HEK293 (cell line): ENCODE data around the gene OBP2B.
"Not testable (repeated sequence)": the region's sequence is repeated elsewhere in the genome, so short reads cannot be mapped to it uniquely, and the experiment has no call there.

Source experiments
- CTCF ChIA-PET: fragments of 350-600 bp; formaldehyde crosslinking; extraction: SDS; loops from one replicate; lab custom pipeline; 2021; ENCODE audit warnings: antibody characterized with exemption; lab: Yijun Ruan, JAX
- POLR2A ChIA-PET: fragments of 300-600 bp; formaldehyde crosslinking; extraction: SDS; loops from one replicate; lab custom pipeline; 2020; ENCODE audit warnings: antibody characterized with exemption, inconsistent platforms; lab: Yijun Ruan, JAX
- H3K27ac ChIP-seq: fragments of 200-500 bp; sonication (Bioruptor generic); 2 replicates; pipeline ENCODE4 v1.5.1; 2014; ENCODE audit warnings: low read depth, low read length, control low read depth, inconsistent platforms; ENCODE audit errors: extremely low read depth
- H3K36me3 ChIP-seq, 2 experiments: fragments of 200-500 bp in 1 of 2; sonication (Bioruptor generic) in 1 of 2; 1 replicate in 1 of 2; 2 replicates in 1 of 2; pipeline ENCODE4 v1.5.1; 2014 to 2017; ENCODE audit warnings: inconsistent platforms in 2 of 2, low read length in 2 of 2; ENCODE audit not compliant: control insufficient read depth in 2 of 2, insufficient read depth in 1 of 2
- H3K4me1 ChIP-seq: fragments of 200-500 bp; sonication (Bioruptor generic); 2 replicates; pipeline ENCODE4 v1.5.1; 2014; ENCODE audit warnings: mild to moderate bottlenecking, low read length, inconsistent platforms; ENCODE audit not compliant: control insufficient read depth, insufficient read depth
- H3K4me3 ChIP-seq: 2 replicates; pipeline ENCODE4 v1.5.1; 2011; ENCODE audit warnings: low read depth, mild to moderate bottlenecking, control low read depth, low read length, moderate library complexity
- H3K9me3 ChIP-seq: fragments of 200-500 bp; sonication (Bioruptor generic); 2 replicates; pipeline ENCODE4 v1.5.1; 2014; ENCODE audit warnings: low read depth, low read length, inconsistent platforms; ENCODE audit not compliant: control insufficient read depth, insufficient read depth
- SCRT2 ChIP-seq: fragments of 450-650 bp; formaldehyde crosslinking; IDR thresholded peaks from 2 replicates; pipeline ENCODE4 v1.5.1; 2016; ENCODE audit warnings: missing biosample characterization, missing genetic modification characterization
- ZNF248 ChIP-seq: fragments of 450-650 bp; formaldehyde crosslinking; IDR thresholded peaks from 2 replicates; pipeline ENCODE4 v1.5.1; 2017; ENCODE audit warnings: missing biosample characterization, missing genetic modification characterization
- ZNF335 ChIP-seq: fragments of 450-650 bp; formaldehyde crosslinking; conservative IDR thresholded peaks from 2 replicates; pipeline ENCODE4 v1.5.1; 2016; ENCODE audit warnings: missing biosample characterization, missing genetic modification characterization
- ZNF366 ChIP-seq: fragments of 450-650 bp; formaldehyde crosslinking; conservative IDR thresholded peaks from 2 replicates; pipeline ENCODE4 v1.5.1; 2016; ENCODE audit warnings: missing biosample characterization, missing genetic modification characterization
- ZNF830 ChIP-seq: fragments of 450-650 bp; IDR thresholded peaks from 2 replicates; pipeline ENCODE4 v1.5.0; 2018; ENCODE audit warnings: missing biosample characterization, missing genetic modification characterization, low read depth, mild to moderate bottlenecking, moderate library complexity
- TF ChIP-seq, protein P1 (sequence below): sonication (generic); formaldehyde crosslinking; IDR thresholded peaks from 2 replicates; pipeline ENCODE4 v1.8.1; 2022; ENCODE audit warnings: mild to moderate bottlenecking, moderate library complexity, missing genetic modification reagents
- TF ChIP-seq, protein P2 (sequence below): fragments of 450-650 bp; formaldehyde crosslinking; conservative IDR thresholded peaks from 2 replicates; pipeline ENCODE4 v1.5.1; 2016; ENCODE audit warnings: low read depth, missing biosample characterization, missing genetic modification characterization
- TF ChIP-seq, protein P3 (sequence below): fragments of 450-650 bp; formaldehyde crosslinking; IDR thresholded peaks from 2 replicates; pipeline ENCODE4 v1.5.1; 2016; ENCODE audit warnings: missing biosample characterization, missing genetic modification characterization

The OBP2B gene

DNA sequence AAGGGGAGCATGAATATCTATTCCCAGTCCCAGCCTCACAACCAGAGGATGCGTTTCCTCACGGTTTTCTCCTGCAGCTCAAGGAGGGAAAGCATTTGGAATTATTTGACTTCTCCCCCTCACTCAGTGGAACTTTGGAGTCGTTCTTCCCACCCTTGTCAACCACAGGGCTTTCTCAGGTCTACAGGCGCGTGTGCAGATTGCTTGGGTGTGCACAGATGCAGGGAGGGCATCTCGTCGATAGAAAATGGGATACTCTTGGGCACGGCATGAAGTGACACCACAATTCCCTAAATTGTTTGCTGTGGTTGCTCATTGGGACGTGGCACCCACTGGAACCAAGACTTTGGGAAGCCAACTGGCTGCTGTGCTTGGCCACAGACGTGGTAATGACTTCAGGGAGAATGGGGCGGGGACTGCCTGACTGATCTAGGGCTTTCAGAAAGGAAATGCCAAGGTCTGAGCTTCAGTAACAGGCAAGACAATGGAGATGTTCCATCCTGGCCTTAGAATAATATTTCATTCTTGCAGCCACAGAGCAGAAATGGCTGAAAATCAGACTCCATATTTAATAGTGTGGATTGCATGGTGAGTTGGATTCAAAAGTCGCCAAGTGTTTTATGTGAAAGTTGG, 12.2 kb upstream of the OBP2B start:
- ChIA-PET CTCF (no interaction called here), POLR2A (no interaction called here)
- H3K9me3 ChIP-seq = no peaks in the 10 kb centered on the region
- TF ChIP-seq ZNF248 (tag by site-specific recombination) (no peak), ZNF830 (no peak)
- TF ChIP-seq, protein P1, sequence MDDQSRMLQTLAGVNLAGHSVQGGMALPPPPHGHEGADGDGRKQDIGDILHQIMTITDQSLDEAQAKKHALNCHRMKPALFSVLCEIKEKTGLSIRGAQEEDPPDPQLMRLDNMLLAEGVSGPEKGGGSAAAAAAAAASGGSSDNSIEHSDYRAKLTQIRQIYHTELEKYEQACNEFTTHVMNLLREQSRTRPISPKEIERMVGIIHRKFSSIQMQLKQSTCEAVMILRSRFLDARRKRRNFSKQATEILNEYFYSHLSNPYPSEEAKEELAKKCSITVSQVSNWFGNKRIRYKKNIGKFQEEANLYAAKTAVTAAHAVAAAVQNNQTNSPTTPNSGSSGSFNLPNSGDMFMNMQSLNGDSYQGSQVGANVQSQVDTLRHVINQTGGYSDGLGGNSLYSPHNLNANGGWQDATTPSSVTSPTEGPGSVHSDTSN (CRISPR knock-in tag) = no peak
- TF ChIP-seq, protein P2, sequence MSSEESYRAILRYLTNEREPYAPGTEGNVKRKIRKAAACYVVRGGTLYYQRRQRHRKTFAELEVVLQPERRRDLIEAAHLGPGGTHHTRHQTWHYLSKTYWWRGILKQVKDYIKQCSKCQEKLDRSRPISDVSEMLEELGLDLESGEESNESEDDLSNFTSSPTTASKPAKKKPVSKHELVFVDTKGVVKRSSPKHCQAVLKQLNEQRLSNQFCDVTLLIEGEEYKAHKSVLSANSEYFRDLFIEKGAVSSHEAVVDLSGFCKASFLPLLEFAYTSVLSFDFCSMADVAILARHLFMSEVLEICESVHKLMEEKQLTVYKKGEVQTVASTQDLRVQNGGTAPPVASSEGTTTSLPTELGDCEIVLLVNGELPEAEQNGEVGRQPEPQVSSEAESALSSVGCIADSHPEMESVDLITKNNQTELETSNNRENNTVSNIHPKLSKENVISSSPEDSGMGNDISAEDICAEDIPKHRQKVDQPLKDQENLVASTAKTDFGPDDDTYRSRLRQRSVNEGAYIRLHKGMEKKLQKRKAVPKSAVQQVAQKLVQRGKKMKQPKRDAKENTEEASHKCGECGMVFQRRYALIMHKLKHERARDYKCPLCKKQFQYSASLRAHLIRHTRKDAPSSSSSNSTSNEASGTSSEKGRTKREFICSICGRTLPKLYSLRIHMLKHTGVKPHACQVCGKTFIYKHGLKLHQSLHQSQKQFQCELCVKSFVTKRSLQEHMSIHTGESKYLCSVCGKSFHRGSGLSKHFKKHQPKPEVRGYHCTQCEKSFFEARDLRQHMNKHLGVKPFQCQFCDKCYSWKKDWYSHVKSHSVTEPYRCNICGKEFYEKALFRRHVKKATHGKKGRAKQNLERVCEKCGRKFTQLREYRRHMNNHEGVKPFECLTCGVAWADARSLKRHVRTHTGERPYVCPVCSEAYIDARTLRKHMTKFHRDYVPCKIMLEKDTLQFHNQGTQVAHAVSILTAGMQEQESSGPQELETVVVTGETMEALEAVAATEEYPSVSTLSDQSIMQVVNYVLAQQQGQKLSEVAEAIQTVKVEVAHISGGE = no peak
- TF ChIP-seq, protein P3, sequence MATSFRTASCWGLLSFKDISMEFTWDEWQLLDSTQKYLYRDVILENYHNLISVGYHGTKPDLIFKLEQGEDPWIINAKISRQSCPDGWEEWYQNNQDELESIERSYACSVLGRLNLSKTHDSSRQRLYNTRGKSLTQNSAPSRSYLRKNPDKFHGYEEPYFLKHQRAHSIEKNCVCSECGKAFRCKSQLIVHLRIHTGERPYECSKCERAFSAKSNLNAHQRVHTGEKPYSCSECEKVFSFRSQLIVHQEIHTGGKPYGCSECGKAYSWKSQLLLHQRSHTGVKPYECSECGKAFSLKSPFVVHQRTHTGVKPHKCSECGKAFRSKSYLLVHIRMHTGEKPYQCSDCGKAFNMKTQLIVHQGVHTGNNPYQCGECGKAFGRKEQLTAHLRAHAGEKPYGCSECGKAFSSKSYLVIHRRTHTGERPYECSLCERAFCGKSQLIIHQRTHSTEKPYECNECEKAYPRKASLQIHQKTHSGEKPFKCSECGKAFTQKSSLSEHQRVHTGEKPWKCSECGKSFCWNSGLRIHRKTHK (tag by site-specific recombination) = no peak
- H3K4me3 ChIP-seq = no peak overlapping the region
- no peaks in the 10 kb centered on the region for H3K4me1 ChIP-seq
- H3K27ac ChIP-seq = no peak overlapping the region
- no peaks in the 10 kb centered on the region for H3K36me3 ChIP-seq

DNA sequence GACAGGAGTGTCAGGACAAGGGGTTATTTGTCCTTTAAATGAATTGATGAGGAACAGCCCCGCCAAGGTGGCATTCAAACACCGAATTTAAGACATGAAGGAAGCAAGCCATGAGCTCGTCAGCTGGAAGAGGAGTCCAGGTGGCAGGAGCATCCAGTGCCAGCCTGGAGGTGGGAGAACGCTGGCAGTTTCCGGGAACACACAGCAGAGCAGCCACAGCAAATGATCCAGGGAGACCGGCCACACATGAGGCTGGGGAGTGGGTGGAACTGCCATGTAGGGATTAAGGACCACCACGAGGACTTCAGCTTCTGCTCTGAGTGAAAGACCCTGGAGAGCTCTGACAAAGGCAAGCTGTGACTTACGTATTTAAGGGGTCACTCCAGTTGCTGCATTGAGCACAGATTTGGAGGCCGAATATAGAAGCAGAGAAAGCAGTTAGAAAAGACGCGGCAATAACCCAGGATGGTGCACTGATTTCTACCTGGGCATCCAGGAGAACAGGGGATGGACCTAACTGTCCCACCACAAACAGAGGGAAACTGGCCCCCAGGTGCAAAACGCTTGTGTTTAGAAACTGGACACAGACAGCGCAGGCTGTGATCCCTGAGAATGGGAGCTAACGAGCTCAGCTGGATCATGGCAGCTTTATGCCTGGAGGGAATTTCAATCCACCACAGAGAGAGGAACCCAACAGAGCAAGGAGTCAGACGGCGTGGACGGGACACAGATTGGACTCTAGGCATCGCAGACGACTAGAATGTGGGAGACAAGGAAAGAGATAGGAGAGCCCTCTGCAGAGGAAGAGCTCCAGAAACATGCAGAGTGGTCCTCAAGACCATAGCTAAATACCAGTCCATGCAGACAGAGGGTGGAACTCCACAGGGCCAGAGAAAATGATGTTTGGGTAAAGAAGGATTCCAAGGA, 9.3 kb upstream of the OBP2B start:
- CTCF ChIA-PET = interaction anchor here (1.0 to 1.6 kb wide), 3 partner anchors 20 to 32 kb away, joined by 3 to 4 read pairs (median 4); no protein-coding TSS in a partner anchor
- H3K9me3 ChIP-seq, H3K4me3 ChIP-seq: not testable (repeated sequence)

DNA sequence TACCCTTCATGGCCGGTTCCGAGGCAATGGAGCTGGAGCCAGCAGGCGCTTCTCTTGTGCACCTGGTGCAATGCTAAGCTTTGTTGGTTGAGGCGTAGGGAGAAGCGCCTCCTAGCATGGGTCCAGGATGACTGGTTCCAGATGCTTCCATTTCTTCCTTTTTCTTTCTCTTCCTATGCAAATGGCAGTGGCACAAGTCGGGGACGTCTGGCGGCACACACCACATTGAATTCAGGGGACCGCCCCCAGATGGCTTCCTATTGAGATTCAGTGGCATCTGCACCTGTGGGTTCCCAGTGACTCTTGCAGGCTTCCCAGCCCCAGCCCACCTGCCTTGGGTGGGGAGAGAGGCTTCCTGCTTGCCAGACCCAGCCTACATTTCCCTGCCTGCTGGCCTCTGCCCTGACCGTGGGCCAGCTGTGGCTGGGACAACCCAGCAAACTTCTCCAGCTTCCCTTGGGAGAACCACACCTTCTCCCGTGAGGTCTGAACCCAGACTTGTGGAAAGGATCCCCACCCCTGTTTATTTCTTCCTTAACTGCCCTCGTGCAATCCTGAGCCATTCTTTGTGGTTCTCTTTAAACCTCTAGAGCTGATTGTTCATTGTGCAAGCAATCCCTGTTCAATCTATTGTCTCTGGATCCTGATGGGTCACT, 8.4 kb upstream of the OBP2B start:
- H3K9me3 ChIP-seq, POLR2A ChIA-PET, H3K36me3 ChIP-seq, H3K4me3 ChIP-seq, H3K27ac ChIP-seq, CTCF ChIA-PET, H3K4me1 ChIP-seq: not testable (repeated sequence)

More for the DNA sequence above, 9.3 kb upstream of the OBP2B start:
- H3K36me3 ChIP-seq, POLR2A ChIA-PET, H3K4me1 ChIP-seq, H3K27ac ChIP-seq: not testable (repeated sequence)

DNA sequence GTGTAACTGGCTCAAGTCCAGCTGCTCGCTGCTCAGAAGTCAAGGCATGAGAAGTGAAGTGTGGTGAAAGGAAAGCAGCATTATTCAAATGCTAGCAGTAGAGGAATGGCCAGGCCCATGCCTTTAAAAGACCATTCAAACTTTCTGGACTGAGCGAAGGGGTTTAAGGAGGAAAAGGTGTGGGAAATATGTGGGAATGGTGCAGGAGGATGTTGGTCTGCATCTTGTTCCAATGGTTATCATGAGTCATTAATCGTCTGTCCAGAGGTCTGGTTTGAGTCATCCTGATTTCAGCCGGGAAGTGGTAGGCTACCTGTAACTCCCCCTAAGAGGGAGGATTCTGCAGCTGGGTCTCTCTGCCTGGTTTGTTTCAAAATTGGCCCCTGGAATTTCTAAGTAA, 5.2 kb upstream of the OBP2B start:
- ChIA-PET CTCF (interaction anchor here (0.9 to 2.5 kb wide), 6 partner anchors 25 to 272 kb away, joined by 3 to 13 read pairs (median 6); no protein-coding TSS in a partner anchor), POLR2A (interaction anchor here (0.6 kb wide), 1 partner anchor 141 kb away, joined by 5 read pairs; no protein-coding TSS in a partner anchor)
- TF ChIP-seq ZNF335 = peak; percentile 32; the same call in 1 of the 2 replicates
- 0 out of 2 replicates have a peak, but pooled peaks have one; percentile 15 for TF ChIP-seq ZNF366 (tag by site-specific recombination)
- TF ChIP-seq SCRT2 (tag by site-specific recombination) = peak; percentile 63; the same call in 1 of the 2 replicates

More for the DNA sequence above, 5.2 kb upstream of the OBP2B start:
- not testable (repeated sequence) for H3K4me3 ChIP-seq, H3K36me3 ChIP-seq, H3K9me3 ChIP-seq, H3K27ac ChIP-seq, H3K4me1 ChIP-seq
